KOPT-K1 (cell line): ENCODE results near the gene MED28.

ENCODE experiments used
- H3K27ac ChIP-seq: fragments of 200-600 bp; sonication (generic); 2 replicates; pipeline ENCODE4 v1.5.1; 2016; ENCODE audit warnings: antibody characterized with exemption, mild to moderate bottlenecking, low read depth, low read length; ENCODE audit not compliant: poor library complexity, severe bottlenecking
- H3K36me3 ChIP-seq: fragments of 200-600 bp; sonication (generic); 2 replicates; pipeline ENCODE4 v1.5.1; 2017; ENCODE audit warnings: antibody characterized with exemption, mild to moderate bottlenecking, low read length, moderate library complexity; ENCODE audit not compliant: insufficient read depth
- H3K9me3 ChIP-seq: fragments of 200-600 bp; sonication (generic); 2 replicates; pipeline ENCODE4 v1.5.1; 2017; ENCODE audit warnings: antibody characterized with exemption, low read length, mild to moderate bottlenecking; ENCODE audit not compliant: insufficient read depth, poor library complexity, severe bottlenecking

The MED28 gene

GRCh38 chr4:17595471-17596005 is 18.9 kb upstream of the MED28 start:
- H3K9me3 ChIP-seq: no peaks in the 10 kb centered on the region
- H3K36me3 ChIP-seq: peaks cover 89% of the 10 kb centered on the region
- no peak overlapping the region for H3K27ac ChIP-seq

GRCh38 chr4:17597517-17597916 is 16.9 kb upstream of the MED28 start:
- Histone ChIP-seq H3K36me3 (peaks cover 94% of the 10 kb centered on the region), H3K9me3 (no peaks in the 10 kb centered on the region), H3K27ac (no peak overlapping the region)

- H3K9me3 ChIP-seq: no peaks in the 10 kb centered on the region
- H3K27ac ChIP-seq: no peak overlapping the region
- H3K36me3 ChIP-seq: peaks cover 78% of the 10 kb centered on the region
These were observed 14.6 kb upstream of the MED28 start for GRCh38 chr4:17599826-17600225.

GRCh38 chr4:17605236-17605635 is 9.2 kb upstream of the MED28 start:
- Histone ChIP-seq H3K9me3 (no peaks in the 10 kb centered on the region), H3K36me3 (peaks cover 65% of the 10 kb centered on the region), H3K27ac (no peak overlapping the region)

GRCh38 chr4:17613761-17614415 is 553 bp upstream of the MED28 start:
- H3K36me3 ChIP-seq: peaks cover 15% of the 10 kb centered on the region
- peak overlapping the region; percentile 81 for H3K27ac ChIP-seq
- no peaks in the 10 kb centered on the region for H3K9me3 ChIP-seq

- H3K27ac ChIP-seq: peak overlapping the region; percentile 10
- peaks cover 39% of the 10 kb centered on the region for H3K36me3 ChIP-seq
- no peaks in the 10 kb centered on the region for H3K9me3 ChIP-seq
These were observed 1.8 kb downstream of the MED28 start for GRCh38 chr4:17616283-17616682.

GRCh38 chr4:17618926-17619325 is 4.5 kb downstream of the MED28 start:
- Histone ChIP-seq H3K9me3 (no peaks in the 10 kb centered on the region), H3K27ac (peak overlapping the region; percentile 69), H3K36me3 (peaks cover 65% of the 10 kb centered on the region)

- H3K36me3 ChIP-seq: peaks cover 72% of the 10 kb centered on the region
- H3K27ac ChIP-seq: peak overlapping the region; percentile 69
- no peaks in the 10 kb centered on the region for H3K9me3 ChIP-seq
These were observed 5.1 kb downstream of the MED28 start for GRCh38 chr4:17619416-17620105.

GRCh38 chr4:17623451-17624001 is 9.1 kb downstream of the MED28 start:
- Histone ChIP-seq H3K36me3 (peaks cover 100% of the 10 kb centered on the region), H3K9me3 (no peaks in the 10 kb centered on the region), H3K27ac (no peak overlapping the region)

GRCh38 chr4:17624821-17625220 is 10.4 kb downstream of the MED28 start:
- Histone ChIP-seq H3K36me3 (peaks cover 100% of the 10 kb centered on the region), H3K27ac (no peak overlapping the region), H3K9me3 (no peaks in the 10 kb centered on the region)

GRCh38 chr4:17630228-17630627 is 15.8 kb downstream of the MED28 start:
- Histone ChIP-seq H3K36me3 (peaks cover 100% of the 10 kb centered on the region), H3K27ac (no peak overlapping the region), H3K9me3 (no peaks in the 10 kb centered on the region)

GRCh38 chr4:17633600-17633999 is 19.2 kb downstream of the MED28 start:
- Histone ChIP-seq H3K36me3 (peaks cover 92% of the 10 kb centered on the region), H3K27ac (no peak overlapping the region), H3K9me3 (no peaks in the 10 kb centered on the region)

GRCh38 chr4:17635056-17635455 is 20.6 kb downstream of the MED28 start:
- H3K36me3 ChIP-seq: peaks cover 86% of the 10 kb centered on the region

GRCh38 chr4:17636341-17636695 is 21.9 kb downstream of the MED28 start:
- peaks cover 74% of the 10 kb centered on the region for H3K36me3 ChIP-seq
- no peak overlapping the region for H3K27ac ChIP-seq
- H3K9me3 ChIP-seq: no peaks in the 10 kb centered on the region

More at GRCh38 chr4:17635056-17635455, 20.6 kb downstream of the MED28 start:
- no peaks in the 10 kb centered on the region for H3K9me3 ChIP-seq
- H3K27ac ChIP-seq: no peak overlapping the region

- H3K9me3 ChIP-seq: no peaks in the 10 kb centered on the region
- H3K27ac ChIP-seq: no peak overlapping the region
- H3K36me3 ChIP-seq: peaks cover 67% of the 10 kb centered on the region
These were observed 22.5 kb downstream of the MED28 start for GRCh38 chr4:17636696-17637622.
